Uterus (tissue), 4 donors: ENCODE measurements around the gene MFSD6L. TPM values are rescaled to one million over a fixed set of nuclear protein-coding genes. Genes with fewer than 3 reads are reported as not detected.

Source experiments
- DNase-seq, 2 donors: peaks; one replicate each; pipeline ENCODE4 v3.0.0-alpha.2; 2019 to 2020
- H3K27ac ChIP-seq, 2 donors: fragments of 200-600 bp; sonication (generic); 1 replicate in 1 of 2; 2 replicates in 1 of 2; pipeline ENCODE4 v1.5.1; 2016 to 2018
- H3K27me3 ChIP-seq, 2 donors: fragments of 200-600 bp; sonication (generic); one replicate each; pipeline ENCODE4 v1.5.1; 2018 to 2019; ENCODE audit warnings: control low read depth in 1 of 2
- H3K36me3 ChIP-seq, 2 donors: fragments of 200-600 bp; sonication (generic); one replicate each; pipeline ENCODE4 v1.5.1; 2019; ENCODE audit warnings: control low read depth in 1 of 2
- H3K4me1 ChIP-seq, 2 donors: fragments of 200-600 bp; sonication (generic); one replicate each; pipeline ENCODE4 v1.5.1; 2018 to 2019; ENCODE audit warnings: control low read depth in 1 of 2
- H3K4me3 ChIP-seq, 2 donors: fragments of 200-600 bp; sonication (generic); 1 replicate in 1 of 2; 2 replicates in 1 of 2; pipeline ENCODE4 v1.5.1; 2018 to 2019; ENCODE audit warnings: mild to moderate bottlenecking in 1 of 2
- H3K9me3 ChIP-seq, 2 donors: fragments of 200-600 bp; sonication (generic); one replicate each; pipeline ENCODE4 v1.5.1; 2019; ENCODE audit warnings: control low read depth in 1 of 2
- CTCF ChIP-seq, 4 experiments: fragments of 200-600 bp in 2 of 4; fragments of 450-650 bp in 2 of 4; sonication (generic) in 2 of 4; IDR thresholded peaks; one replicate each; pipeline ENCODE4 v1.5.1; 2016 to 2019; ENCODE audit warnings: antibody characterized with exemption in 4 of 4, mild to moderate bottlenecking in 2 of 4, moderate library complexity in 1 of 4
- POLR2A ChIP-seq, 2 donors: fragments of 450-650 bp; IDR thresholded peaks; one replicate each; pipeline ENCODE4 v1.6.1; 2016; ENCODE audit warnings: antibody characterized with exemption in 2 of 2, mild to moderate bottlenecking in 1 of 2, moderate library complexity in 1 of 2
- intact Hi-C: fragments of 100-400 bp; cut with DNase I; formaldehyde crosslinking; loops from one replicate; pipeline ENCODE4 v1.15.1; 2023; ENCODE audit warnings: low total_unique reads
- total RNA-seq, 4 donors: library from RNA; depleted of rRNA in 3 of 4; stranded (reverse); fragments of >200 nt in 3 of 4; gene quantifications; one replicate each; pipeline versions ENCODE4 v1.1.0 to v1.2.4, GENCODE V29; 2014 to 2023
- donor health status: DM: yes; HTN: yes; CAD: no.

MFSD6L gene
- total RNA-seq, 4 donors from 2014 or later, result 2.4 TPM; not detected in 3

GRCh38 chr17:8835631-8836364 lies 36.6 kb upstream of the MFSD6L start:
- intact Hi-C loops, result no loop called here
- H3K9me3 ChIP-seq, result no peaks in the 10 kb centered on the region
- DNase-seq, result no peak

GRCh38 chr17:8835106-8835505 lies 35.9 kb upstream of the MFSD6L start:
- no peaks in the 10 kb centered on the region for H3K36me3 ChIP-seq
- TF ChIP-seq CTCF (IDR thresholded peaks at IDR 0.05) (no peak), POLR2A (IDR thresholded peaks at IDR 0.05) (no peak)
- H3K4me1 ChIP-seq, result no peaks in the 10 kb centered on the region
- DNase-seq, result no peak
- no peaks in the 10 kb centered on the region for H3K9me3 ChIP-seq
- H3K4me3 ChIP-seq, result no peak overlapping the region
- peaks cover 0 to 7% of the 10 kb centered on the region in 2 donors for H3K27me3 ChIP-seq
- no peak overlapping the region for H3K27ac ChIP-seq
- intact Hi-C loops, result no loop called here

More at GRCh38 chr17:8835631-8836364, 36.6 kb upstream of the MFSD6L start:
- TF ChIP-seq POLR2A (IDR thresholded peaks at IDR 0.05) (no peak), CTCF (IDR thresholded peaks at IDR 0.05) (no peak)
- Histone ChIP-seq H3K4me1 (no peaks in the 10 kb centered on the region), H3K27me3 (peaks cover 0 to 7% of the 10 kb centered on the region in 2 donors), H3K4me3 (no peak overlapping the region), H3K27ac (no peak overlapping the region), H3K36me3 (no peaks in the 10 kb centered on the region)

DNA sequence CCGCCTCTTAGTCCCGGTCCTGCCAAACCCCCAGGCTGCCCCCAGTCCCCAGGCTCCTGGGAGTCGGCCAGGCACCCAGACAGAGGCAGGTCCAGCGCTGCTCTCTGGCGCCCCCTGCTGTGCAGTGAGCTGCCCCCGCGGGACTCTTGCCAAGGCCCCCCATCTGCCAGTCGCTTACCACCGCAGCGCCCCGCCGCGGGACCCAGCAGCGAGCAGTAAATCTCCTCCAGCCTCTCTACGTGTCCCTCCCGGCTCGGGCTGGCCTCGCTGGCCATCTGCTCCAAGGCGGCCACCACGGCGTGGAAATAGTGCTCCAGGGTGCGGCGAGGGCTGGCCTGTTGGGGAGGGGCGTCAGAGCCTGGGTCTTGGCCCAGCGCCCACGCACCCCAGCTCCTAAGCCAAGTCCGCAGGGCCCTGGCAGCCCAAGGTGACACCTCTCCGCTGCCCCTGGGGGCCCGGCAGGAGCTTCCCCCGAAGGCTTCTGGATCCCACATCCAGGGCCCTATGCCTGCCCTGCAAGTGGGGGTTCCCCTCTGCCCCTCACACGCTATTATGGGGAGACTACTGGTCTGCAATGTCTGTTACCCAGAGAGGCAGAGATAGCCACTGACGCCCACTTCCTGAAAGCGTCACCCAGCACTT lies 33.7 kb upstream of the MFSD6L start:
- H3K27ac ChIP-seq, result no peak overlapping the region
- no peaks in the 10 kb centered on the region for H3K4me1 ChIP-seq
- intact Hi-C loops, result no loop called here
- DNase-seq, result no peak
- peaks cover 0 to 7% of the 10 kb centered on the region in 2 donors for H3K27me3 ChIP-seq
- no peaks in the 10 kb centered on the region for H3K9me3 ChIP-seq
- H3K36me3 ChIP-seq, result no peaks in the 10 kb centered on the region
- no peak overlapping the region for H3K4me3 ChIP-seq
- TF ChIP-seq POLR2A (IDR thresholded peaks at IDR 0.05), result no peak

- no peaks in the 10 kb centered on the region for H3K4me1 ChIP-seq
- DNase-seq, result no peak
- TF ChIP-seq POLR2A (IDR thresholded peaks at IDR 0.05), result no peak
- TF ChIP-seq CTCF (IDR thresholded peaks at IDR 0.05), result no peak
- no peak overlapping the region for H3K4me3 ChIP-seq
- peaks cover 0 to 7% of the 10 kb centered on the region in 2 donors for H3K27me3 ChIP-seq
- intact Hi-C loops, result no loop called here
- no peaks in the 10 kb centered on the region for H3K9me3 ChIP-seq
- no peaks in the 10 kb centered on the region for H3K36me3 ChIP-seq
- no peak overlapping the region for H3K27ac ChIP-seq
Measured at GRCh38 chr17:8831234-8831849, 32.2 kb upstream of the MFSD6L start.

GRCh38 chr17:8830141-8830540 lies 31.0 kb upstream of the MFSD6L start:
- no peaks in the 10 kb centered on the region for H3K4me1 ChIP-seq
- TF ChIP-seq POLR2A (IDR thresholded peaks at IDR 0.05) (no peak), CTCF (IDR thresholded peaks at IDR 0.05) (no peak)
- intact Hi-C loops, result no loop called here
- H3K27ac ChIP-seq, result no peak overlapping the region
- H3K4me3 ChIP-seq, result no peak overlapping the region
- H3K9me3 ChIP-seq, result no peaks in the 10 kb centered on the region
- no peaks in the 10 kb centered on the region for H3K36me3 ChIP-seq
- H3K27me3 ChIP-seq, result peaks cover 0 to 7% of the 10 kb centered on the region in 2 donors
- DNase-seq, result no peak
